HG03064 (cell line): ENCODE results near the gene KAT14.
"Not testable (repeated sequence)": the region's sequence is repeated elsewhere in the genome, so short reads cannot be mapped to it uniquely, and the experiment has no call there.

Source experiments
- ATAC-seq: cut with Tn5 transposase; IDR thresholded peaks from one replicate; pipeline ENCODE4 v1.9.1; 2021; ENCODE audit warnings: low read depth; ENCODE audit not compliant: unreplicated experiment

The KAT14 gene

DNA sequence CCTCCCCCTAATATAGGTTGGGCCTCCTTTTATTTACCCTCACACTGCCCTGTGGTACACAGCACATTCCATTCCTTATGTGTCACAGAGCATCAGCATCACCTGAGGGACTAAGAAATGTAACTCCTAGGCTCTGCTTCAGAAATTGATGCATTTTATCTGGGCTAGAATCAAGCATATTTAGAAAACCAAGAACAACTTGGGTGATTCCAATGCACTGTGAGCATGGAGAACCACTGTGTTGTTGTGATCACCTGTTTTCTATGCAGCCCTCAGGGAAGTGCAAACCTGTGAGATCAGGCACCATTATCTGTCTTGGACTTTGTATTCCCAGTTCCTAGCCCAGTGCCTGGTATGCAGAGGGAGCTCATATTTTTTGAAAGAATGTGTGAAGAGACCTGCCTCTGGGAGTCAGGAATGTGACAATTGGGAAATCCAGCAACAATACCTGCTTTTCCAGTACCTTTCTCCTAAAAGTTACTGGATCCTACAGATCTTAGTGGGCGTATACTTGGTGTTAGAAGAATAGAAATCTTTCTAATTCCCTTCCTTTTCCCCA is 7.0 kb downstream of the KAT14 start:
- no peak for ATAC-seq

- no peak for ATAC-seq
Observed at GRCh38 chr20:18154342-18154741, 16.7 kb downstream of the KAT14 start.

DNA sequence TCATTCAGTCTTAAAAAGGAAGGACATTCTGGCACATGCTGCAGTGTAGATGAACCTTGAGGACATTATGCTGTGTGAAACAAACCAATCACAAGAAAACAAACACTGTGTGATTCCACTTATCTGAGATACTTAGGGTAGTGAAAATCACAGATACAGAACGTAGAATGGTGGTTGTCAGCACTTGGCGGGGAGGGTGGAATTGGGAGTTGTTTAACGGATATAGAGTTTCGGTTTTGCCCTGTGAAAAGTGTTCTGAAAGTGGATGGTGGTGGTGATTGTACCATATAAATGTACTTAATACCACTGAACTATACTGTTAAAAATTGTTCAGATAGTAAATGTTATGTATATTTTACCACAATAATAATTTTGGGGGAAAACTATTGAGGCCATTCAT is 18.4 kb downstream of the KAT14 start:
- ATAC-seq, result no peak

DNA sequence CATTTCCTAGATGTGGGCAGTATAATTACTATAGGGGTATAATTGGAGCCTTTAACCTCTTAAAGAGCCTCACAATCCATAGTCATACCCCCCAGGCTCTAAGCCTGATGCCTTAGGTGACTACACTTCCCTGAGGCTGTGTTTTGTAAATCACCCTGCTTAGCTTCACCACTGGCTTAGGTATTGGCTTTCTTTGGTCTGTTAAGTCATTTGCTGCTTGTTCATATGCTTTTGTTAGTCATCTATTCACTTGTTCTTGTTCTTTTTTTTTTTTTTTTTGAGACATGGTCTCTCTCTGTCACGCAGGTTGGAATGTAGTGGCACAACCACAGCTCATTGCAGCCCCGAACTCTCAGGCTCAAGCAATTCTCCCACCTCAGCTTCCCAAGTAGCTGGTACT is 26.7 kb downstream of the KAT14 start:
- no peak for ATAC-seq

DNA sequence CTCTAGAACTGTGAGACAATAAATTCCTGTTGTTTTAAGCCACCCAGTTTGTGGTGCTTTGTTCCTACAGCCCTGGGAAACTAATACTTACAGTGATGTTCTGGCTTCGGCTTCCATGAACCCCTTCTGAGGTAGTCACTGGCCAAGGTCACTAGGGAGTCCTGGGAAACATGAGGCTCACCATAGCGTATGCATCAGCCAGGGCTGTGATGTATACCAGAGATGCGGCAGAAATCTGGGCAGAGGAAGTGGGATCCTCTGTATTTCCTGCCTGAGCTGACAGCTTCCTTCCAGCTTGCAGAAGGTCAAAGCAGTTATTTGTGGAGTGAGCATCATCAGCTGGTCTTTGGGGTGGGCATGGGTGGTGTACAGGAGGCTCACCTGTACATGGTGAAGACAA is 27.9 kb downstream of the KAT14 start:
- no peak for ATAC-seq

- ATAC-seq, result no peak
Observed at GRCh38 chr20:18166241-18166881, 28.7 kb downstream of the KAT14 start.

DNA sequence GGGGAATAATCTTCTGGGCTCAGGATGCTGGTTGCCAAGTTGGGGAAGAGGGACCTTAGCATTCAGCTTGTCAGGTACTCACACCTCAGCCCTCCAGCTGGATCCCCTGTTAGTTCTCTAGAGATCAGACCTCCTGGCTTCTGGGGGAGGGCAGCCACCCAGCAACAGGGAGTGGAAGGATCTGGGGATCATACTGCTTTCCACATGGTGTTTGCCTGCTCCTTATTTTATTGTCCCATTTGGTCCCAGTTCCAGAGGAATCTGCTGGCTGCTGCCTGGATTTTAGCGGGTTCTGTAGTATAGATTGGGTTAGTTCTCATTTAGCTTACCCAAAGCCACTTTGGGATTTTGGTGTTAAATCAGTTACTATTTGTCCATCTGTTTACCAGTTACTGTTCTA is 29.3 kb downstream of the KAT14 start:
- no peak for ATAC-seq

- no peak for ATAC-seq
Observed at GRCh38 chr20:18172379-18172778, 34.7 kb downstream of the KAT14 start.

- ATAC-seq, result no peak
Observed at GRCh38 chr20:18174906-18175683, 37.4 kb downstream of the KAT14 start.

GRCh38 chr20:18176318-18176785 is 38.7 kb downstream of the KAT14 start:
- no peak for ATAC-seq

- not testable (repeated sequence) for ATAC-seq
Observed at GRCh38 chr20:18180366-18180765, 42.7 kb downstream of the KAT14 start.

- ATAC-seq, result no peak
Observed at GRCh38 chr20:18180815-18181214, 43.2 kb downstream of the KAT14 start.

DNA sequence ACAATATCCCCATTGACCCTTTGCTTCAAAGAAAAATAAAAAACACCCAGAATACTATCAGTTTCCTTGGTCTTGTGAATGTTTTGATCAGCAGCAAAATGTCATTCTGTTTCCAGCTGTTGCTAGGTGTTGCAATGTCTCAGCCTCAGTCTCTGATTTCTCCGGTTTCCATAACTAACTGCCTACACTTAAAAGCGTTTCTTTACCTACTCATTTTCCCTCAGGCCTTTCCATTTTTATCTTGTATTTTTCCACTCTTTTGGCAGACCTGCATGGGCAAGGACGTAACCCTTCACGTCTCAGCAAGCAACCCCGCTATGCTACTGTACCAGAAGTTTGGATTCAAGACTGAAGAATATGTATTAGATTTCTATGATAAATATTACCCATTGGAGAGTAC is 49.4 kb downstream of the KAT14 start:
- no peak for ATAC-seq

GRCh38 chr20:18188434-18188833 is 50.8 kb downstream of the KAT14 start:
- no peak for ATAC-seq

DNA sequence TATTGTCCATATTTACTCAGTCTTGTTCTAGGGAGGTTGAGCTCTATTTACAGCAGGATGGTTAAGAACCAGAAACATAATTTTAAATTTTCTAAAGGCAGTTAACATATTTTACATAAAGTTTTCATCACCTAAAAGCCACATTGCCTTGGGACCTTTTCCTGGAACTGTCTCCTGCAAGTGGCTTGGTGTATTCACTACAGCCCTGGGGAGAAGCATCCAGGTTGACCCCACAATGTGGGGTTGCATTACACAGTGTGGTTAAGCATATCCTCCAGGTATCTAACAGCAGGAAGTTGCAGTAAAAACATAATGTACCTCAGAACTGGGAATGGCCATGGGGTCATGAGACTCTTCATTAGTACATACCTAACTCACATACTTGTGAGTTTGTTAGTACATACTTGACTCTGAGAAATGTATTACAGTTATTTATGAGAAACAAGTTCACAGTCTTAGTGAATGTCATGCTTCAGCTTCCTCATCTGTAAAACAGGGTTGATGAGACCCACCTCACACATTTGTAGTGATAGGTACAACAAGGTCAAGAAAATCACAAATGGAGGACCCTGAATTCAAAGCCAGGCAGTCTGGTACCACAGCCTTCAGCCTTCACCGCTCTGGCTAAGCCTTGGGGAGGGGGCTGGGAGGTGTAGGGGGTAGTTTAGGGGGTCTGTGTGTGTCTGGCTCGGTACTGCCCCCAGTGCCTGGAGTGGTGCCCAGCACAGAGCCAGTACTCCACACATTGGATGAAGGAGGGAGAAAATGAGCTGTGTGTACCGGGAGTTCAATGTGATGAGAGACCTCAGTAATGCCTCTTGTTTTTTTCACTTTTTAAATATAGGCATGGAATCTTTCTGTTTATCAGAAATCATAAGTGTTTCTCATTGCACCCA is 52.9 kb downstream of the KAT14 start:
- no peak for ATAC-seq

DNA sequence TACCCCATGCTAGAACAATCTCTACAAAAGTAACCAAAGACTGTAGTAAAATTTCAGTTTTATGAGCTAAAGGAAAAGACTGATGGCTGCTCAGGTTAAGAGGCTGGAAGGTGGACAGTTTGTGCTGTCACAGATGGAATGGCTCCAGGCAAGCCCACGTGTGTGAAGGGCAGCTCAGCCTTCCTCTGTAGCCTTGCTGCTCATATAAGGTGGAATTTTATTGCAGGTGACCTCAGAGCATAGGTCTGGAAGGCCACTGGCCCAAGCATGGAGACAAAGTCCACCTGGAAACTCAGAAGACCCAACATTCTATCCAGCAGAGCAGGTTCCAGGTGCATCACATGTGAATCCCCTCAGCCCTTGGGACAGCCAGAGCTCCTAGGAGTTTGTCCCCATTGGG is 53.6 kb downstream of the KAT14 start:
- ATAC-seq, result no peak

DNA sequence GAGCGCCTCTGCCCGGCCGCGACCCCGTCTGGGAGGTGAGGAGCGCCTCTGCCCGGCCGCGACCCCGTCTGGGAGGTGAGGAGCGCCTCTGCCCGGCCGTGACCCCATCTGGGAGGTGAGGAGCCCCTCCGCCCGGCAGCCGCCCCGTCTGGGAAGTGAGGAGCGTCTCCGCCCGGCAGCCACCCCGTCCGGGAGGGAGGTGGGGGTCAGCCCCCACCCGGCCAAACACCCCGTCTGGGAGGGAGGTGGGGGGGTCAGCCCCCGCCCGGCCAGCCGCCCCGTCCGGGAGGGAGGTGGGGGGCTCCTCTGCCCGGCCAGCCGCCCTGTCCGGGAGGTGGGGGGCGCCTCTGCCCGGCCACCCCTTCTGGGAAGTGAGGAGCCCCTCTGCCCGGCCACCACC is 56.8 kb downstream of the KAT14 start:
- ATAC-seq, result not testable (repeated sequence)

- ATAC-seq, result no peak
Observed at GRCh38 chr20:18195931-18196330, 58.3 kb downstream of the KAT14 start.

DNA sequence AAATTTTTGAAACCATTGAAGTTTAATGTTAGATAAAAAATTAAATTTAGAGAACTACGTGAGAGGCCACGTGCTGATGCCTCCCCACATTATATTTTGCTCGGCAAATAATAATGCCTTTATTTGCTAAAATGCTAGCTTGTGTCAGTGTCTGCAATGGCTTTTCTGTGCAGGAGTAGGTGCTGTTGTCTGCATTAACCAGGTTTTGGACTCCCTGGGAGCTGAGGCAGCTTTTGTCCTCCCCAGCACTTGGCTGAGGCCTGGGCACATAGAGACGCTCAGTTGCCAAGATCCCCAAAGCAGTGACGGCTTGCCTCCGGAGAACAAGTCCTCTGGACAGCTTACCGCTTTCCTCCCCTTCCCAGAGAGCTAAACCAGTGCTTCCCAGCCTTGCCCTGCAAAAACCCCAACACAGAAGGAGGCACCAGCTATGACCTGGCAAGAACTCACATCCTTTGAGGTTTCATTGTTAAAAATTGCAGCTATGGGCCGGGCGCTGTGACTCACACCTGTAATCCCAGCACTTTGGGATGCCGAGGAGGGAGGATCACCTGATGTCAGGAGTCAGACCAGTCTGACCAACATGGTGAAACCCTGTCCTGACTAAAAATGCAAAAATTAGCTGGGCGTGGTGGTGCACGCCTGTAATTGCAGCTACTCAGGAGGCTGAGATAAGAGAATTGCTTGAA is 59.9 kb downstream of the KAT14 start:
- ATAC-seq, result no peak

DNA sequence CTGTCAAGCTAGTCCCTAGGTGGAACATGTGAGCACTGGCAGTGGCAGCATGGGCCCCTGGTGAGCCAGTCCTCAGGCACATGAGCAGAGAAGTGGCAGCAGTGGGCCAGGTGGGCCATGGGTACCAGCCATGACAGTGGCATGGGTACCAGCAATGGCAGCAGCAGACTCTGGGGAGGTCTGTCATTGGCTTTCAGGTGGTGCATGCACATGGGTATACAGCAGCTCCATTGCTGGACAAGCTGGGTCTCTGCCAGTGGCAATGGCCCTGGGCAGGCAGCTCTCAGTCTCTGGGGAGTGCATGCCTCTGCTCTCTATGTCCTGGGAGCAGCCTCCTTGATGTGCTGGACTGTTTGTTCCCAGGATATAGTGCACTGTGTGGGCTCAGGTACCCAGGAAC is 65.3 kb downstream of the KAT14 start:
- no peak for ATAC-seq
